Measurements from ENCODE around the gene TRIP13. TPM values are rescaled to one million over a fixed set of nuclear protein-coding genes. Genes with fewer than 3 reads are reported as not detected.
"Not testable (repeated sequence)": the region's sequence is repeated elsewhere in the genome, so short reads cannot be mapped to it uniquely, and the experiment has no call there.

Gene TRIP13
- total RNA-seq, 4 donors from 2014 or later: 0.13 to 3.6 (median 0.73) TPM

GRCh38 chr5:933251-933861 is 40.7 kb downstream of the TRIP13 start:
- H3K4me1 ChIP-seq: peaks cover 0 to 22% (median 6%) of the 10 kb centered on the region in 3 donors
- TF ChIP-seq POLR2AphosphoS5 (IDR thresholded peaks at IDR 0.05) (no peak), POLR2A (IDR thresholded peaks at IDR 0.05) (no peak), EP300 (IDR thresholded peaks at IDR 0.05) (no peak)
- TF ChIP-seq, protein P1, sequence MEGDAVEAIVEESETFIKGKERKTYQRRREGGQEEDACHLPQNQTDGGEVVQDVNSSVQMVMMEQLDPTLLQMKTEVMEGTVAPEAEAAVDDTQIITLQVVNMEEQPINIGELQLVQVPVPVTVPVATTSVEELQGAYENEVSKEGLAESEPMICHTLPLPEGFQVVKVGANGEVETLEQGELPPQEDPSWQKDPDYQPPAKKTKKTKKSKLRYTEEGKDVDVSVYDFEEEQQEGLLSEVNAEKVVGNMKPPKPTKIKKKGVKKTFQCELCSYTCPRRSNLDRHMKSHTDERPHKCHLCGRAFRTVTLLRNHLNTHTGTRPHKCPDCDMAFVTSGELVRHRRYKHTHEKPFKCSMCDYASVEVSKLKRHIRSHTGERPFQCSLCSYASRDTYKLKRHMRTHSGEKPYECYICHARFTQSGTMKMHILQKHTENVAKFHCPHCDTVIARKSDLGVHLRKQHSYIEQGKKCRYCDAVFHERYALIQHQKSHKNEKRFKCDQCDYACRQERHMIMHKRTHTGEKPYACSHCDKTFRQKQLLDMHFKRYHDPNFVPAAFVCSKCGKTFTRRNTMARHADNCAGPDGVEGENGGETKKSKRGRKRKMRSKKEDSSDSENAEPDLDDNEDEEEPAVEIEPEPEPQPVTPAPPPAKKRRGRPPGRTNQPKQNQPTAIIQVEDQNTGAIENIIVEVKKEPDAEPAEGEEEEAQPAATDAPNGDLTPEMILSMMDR (IDR thresholded peaks at IDR 0.05): no peak
- WGBS, 2 donors (ENCODE audit: low coverage in 1 of 2): 67 to 81% methylated on average over 3 of the region's 3 CpGs
- H3K27ac ChIP-seq: peak overlapping the region in 3 of 4 donors; percentile 73 to 83 (median 76)
- H3K9me3 ChIP-seq: no peaks in the 10 kb centered on the region
- no peak for ATAC-seq
- H3K27me3 ChIP-seq: no peaks in the 10 kb centered on the region
- H3K4me3 ChIP-seq: no peak overlapping the region
- no peaks in the 10 kb centered on the region for H3K36me3 ChIP-seq

DNA sequence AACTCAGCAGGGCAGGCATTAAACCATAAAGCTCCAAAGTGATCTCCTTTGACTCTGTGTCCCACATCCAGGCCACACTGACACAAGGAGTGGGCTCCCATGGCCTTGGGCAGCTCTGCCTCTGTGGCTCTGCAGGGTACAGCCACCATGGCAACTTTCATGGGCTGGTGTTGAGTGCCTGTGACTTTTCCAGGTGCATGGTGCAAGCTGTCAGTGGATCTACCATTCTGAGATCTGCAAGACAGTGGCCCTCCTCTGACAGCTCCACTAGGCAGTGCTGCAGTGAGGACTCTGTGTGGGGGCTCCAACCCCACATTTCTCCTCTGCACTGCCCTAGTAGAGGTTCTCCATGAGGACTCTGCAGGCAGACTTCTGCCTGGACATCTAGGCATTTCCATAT is 41.3 kb downstream of the TRIP13 start:
- not testable (repeated sequence) for H3K4me3 ChIP-seq, ATAC-seq, H3K27me3 ChIP-seq, H3K36me3 ChIP-seq, H3K9me3 ChIP-seq
- H3K27ac ChIP-seq: peak overlapping the region in 2 of 4 donors; percentile 73 to 76
- H3K4me1 ChIP-seq: peaks cover 0 to 22% (median 6%) of the 10 kb centered on the region in 3 donors

- ATAC-seq: not testable (repeated sequence)
- TF ChIP-seq, protein P1 (IDR thresholded peaks at IDR 0.05): peak in 1 of 4 experiments; percentile 24
- WGBS, 2 donors (ENCODE audit: low coverage in 1 of 2): 80 to 82% methylated on average over 1 to 3 of the region's 3 CpGs
Measured at GRCh38 chr5:934381-934967, 41.8 kb downstream of the TRIP13 start.

DNA sequence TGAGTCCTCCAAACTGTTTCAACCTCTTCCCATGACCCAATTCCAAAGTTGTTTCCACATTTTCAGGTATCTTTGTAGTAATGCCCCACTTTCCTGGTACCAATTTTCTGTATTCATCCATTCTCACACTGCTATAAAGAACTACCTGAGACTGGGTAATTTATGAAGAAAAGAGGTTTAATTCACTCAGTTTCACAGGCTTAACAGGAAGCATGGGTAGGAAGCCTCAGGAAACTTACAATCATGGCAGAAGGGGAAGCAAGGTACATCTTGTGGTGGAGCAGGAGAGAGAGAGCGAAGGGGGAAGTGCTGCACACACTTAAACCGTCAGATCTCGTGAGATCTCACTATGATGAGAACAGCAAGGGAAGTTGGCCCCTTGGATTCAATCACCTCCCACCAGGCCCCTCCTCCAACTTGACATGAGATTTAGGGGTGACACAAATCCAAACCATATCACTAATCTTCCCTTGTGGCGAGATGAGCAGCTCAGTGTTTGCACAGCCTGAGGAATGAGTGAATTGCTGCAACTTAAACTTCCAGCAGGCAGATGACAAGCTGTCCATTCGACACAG is 42.9 kb downstream of the TRIP13 start:
- TF ChIP-seq POLR2AphosphoS5 (IDR thresholded peaks at IDR 0.05) (no peak), EP300 (IDR thresholded peaks at IDR 0.05) (no peak)
- TF ChIP-seq, protein P1 (IDR thresholded peaks at IDR 0.05): no peak
- Histone ChIP-seq H3K9me3 (no peaks in the 10 kb centered on the region), H3K36me3 (no peaks in the 10 kb centered on the region), H3K27ac (no peak overlapping the region), H3K4me1 (peaks cover 0 to 22% (median 6%) of the 10 kb centered on the region in 3 donors), H3K4me3 (no peak overlapping the region), H3K27me3 (no peaks in the 10 kb centered on the region)
- 74 to 77% methylated on average over 4 to 5 of the region's 5 CpGs for WGBS, 2 donors (ENCODE audit: low coverage in 1 of 2)
- ATAC-seq: no peak

More at GRCh38 chr5:934381-934967, 41.8 kb downstream of the TRIP13 start:
- not testable (repeated sequence) for H3K27me3 ChIP-seq, H3K9me3 ChIP-seq, H3K36me3 ChIP-seq, H3K27ac ChIP-seq, H3K4me3 ChIP-seq
- peaks cover 0 to 22% (median 6%) of the 10 kb centered on the region in 3 donors for H3K4me1 ChIP-seq

DNA sequence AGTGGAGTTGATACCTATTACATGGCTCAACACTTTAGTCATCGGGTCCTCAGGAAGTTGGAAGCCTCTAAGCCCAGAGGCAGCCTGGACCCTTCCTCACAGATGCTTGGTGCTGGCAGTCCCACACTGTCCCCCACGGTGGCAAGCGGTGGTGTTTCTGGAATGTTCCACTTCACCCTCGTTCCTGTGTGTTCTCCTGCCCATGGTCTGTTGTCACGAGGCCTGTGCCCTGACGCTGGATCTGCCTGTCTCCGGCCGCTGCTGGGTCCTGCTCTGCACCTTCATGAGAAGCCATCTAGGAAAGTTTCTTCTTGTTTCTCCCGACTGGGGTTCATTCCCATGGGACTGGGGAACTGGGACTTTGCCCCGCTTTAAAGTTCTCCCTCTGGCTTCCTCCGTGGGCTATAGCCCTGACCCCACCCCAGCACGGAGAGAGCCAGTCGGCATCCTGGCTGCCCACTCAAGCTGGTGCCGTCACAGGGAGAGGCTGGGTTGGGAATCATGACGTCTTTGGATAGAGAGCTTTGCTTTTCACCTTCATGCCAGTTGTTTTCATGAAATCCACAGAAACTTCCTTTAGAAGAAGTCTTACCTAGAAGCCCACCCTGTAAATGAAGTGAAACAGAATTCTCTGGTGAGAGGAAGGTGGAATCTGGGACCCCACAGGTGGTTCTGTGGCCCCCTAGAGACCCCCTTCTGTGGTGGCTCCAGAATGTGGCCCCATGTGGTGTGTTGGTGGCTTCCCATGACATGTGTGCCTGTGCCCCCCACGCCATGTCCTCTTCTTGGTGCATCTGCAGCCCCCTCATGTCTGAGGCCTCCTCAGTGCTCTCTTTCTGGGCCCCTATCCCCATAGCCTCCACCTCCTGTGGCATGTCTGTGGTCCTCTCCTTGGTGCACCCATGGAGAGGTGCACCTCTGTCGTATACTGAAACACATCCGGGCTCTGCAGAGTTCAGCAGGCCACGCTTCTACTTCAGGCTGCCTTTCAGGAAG is 43.8 kb downstream of the TRIP13 start:
- Histone ChIP-seq H3K4me3 (no peak overlapping the region), H3K9me3 (no peaks in the 10 kb centered on the region), H3K36me3 (no peaks in the 10 kb centered on the region), H3K27me3 (no peaks in the 10 kb centered on the region), H3K4me1 (peaks cover 0 to 22% (median 6%) of the 10 kb centered on the region in 3 donors), H3K27ac (no peak overlapping the region)
- WGBS, 2 donors (ENCODE audit: low coverage in 1 of 2): 88 to 91% methylated on average over 4 to 6 of the region's 19 CpGs
- no peak for ATAC-seq
- TF ChIP-seq EP300 (IDR thresholded peaks at IDR 0.05): no peak
- TF ChIP-seq, protein P1 (IDR thresholded peaks at IDR 0.05): no peak
- TF ChIP-seq POLR2A (IDR thresholded peaks at IDR 0.05): no peak
- no peak for TF ChIP-seq POLR2AphosphoS5 (IDR thresholded peaks at IDR 0.05)
